HepG2 (cell line): Measurements from ENCODE around the gene NDEL1. TPM values are rescaled to one million over a fixed set of nuclear protein-coding genes. Genes with fewer than 3 reads are reported as not detected.

Experiments
- ATAC-seq: fragments of 200-7000 bp; cut with Tn5 transposase; 3 replicates; pipeline ENCODE4 v1.9.1; 2020; ENCODE audit warnings: mild to moderate bottlenecking, moderate library complexity
- BruUV-seq: library from RNA; stranded (reverse); fragments of 400-500 nt; replicated peaks from 2 replicates; lab custom pipeline; 2021; lab: Mats Ljungman, UMichigan
- CTCF ChIA-PET: fragments of 300-600 bp; formaldehyde crosslinking; extraction: SDS; loops from one replicate; lab custom pipeline; 2021; ENCODE audit warnings: low total read pairs, inconsistent platforms, low intra/inter-chr PET ratio; lab: Yijun Ruan, JAX
- POLR2A ChIA-PET: fragments of 350-600 bp; sonication (Branson Sonifier 250); formaldehyde crosslinking; loops from one replicate; lab custom pipeline; 2020; ENCODE audit warnings: antibody characterized with exemption, inconsistent platforms; lab: Yijun Ruan, JAX
- DNase-seq: peaks from one replicate; pipeline ENCODE4 v3.0.0-alpha.2; 2015; ENCODE audit warnings: low spot score
- FAIRE-seq: peaks from 3 replicates; lab custom pipeline; 2011; peaks lifted over from hg19 to GRCh38; lab: Jason Lieb, UNC
- H2AFZ ChIP-seq: one replicate; pipeline ENCODE4 v1.6.1; 2011; ENCODE audit warnings: low read length, inconsistent platforms
- H3K27ac ChIP-seq: fragments of 300-600 bp; 3 replicates; pipeline ENCODE4 v1.8.0; 2011; ENCODE audit warnings: mixed run types, mild to moderate bottlenecking, mixed read lengths, low read length, inconsistent platforms; ENCODE audit not compliant: insufficient read depth; ENCODE audit errors: extremely low read length
- H3K27me3 ChIP-seq, 2 experiments: fragments of 200-600 bp in 1 of 2; 2 replicates in 1 of 2; 3 replicates in 1 of 2; pipeline versions ENCODE4 v1.6.0 to v1.8.0; 2011; ENCODE audit warnings: low read length in 2 of 2, mild to moderate bottlenecking in 2 of 2, moderate library complexity in 2 of 2, inconsistent platforms in 1 of 2; ENCODE audit not compliant: insufficient read depth in 2 of 2, control insufficient read depth in 1 of 2
- H3K36me3 ChIP-seq, 2 experiments: fragments of 200-600 bp in 1 of 2; replicated peaks in 1 of 2; 2 replicates in 1 of 2; 3 replicates in 1 of 2; pipeline versions ENCODE4 v1.5.1 to v1.8.0; 2011; ENCODE audit warnings: low read length in 2 of 2, inconsistent platforms in 1 of 2; ENCODE audit not compliant: insufficient read depth in 2 of 2, control insufficient read depth in 1 of 2
- H3K4me1 ChIP-seq: 2 replicates; pipeline ENCODE4 v1.5.1; 2012; ENCODE audit warnings: low read length, inconsistent platforms; ENCODE audit not compliant: insufficient read depth
- H3K4me2 ChIP-seq: 2 replicates; pipeline ENCODE4 v1.6.0; 2011; ENCODE audit warnings: low read depth, low read length, inconsistent platforms
- H3K4me3 ChIP-seq, 3 experiments: fragments of 200-600 bp in 1 of 3; sonication (generic), shearing (Covaris generic) in 1 of 3; replicated peaks in 1 of 3; 2 replicates each; pipeline ENCODE4 v1.5.1; 2011 to 2016; ENCODE audit warnings: low read length in 3 of 3, inconsistent platforms in 2 of 3, low read depth in 2 of 3, mild to moderate bottlenecking in 2 of 3, control low read depth in 1 of 3, mixed read lengths in 1 of 3; ENCODE audit not compliant: insufficient read depth in 1 of 3
- H3K79me2 ChIP-seq: one replicate; pipeline ENCODE4 v1.6.1; 2011; ENCODE audit warnings: low read length, inconsistent platforms; ENCODE audit not compliant: insufficient read depth
- H3K9ac ChIP-seq: 2 replicates; pipeline ENCODE4 v1.6.0; 2011; ENCODE audit warnings: mild to moderate bottlenecking, low read depth, low read length, inconsistent platforms; ENCODE audit not compliant: insufficient read depth
- H3K9me3 ChIP-seq: 2 replicates; pipeline ENCODE4 v1.5.1; 2012; ENCODE audit warnings: mild to moderate bottlenecking, low read length
- H4K20me1 ChIP-seq: 2 replicates; pipeline ENCODE4 v1.6.0; 2011; ENCODE audit warnings: inconsistent platforms, mild to moderate bottlenecking, low read length, moderate library complexity; ENCODE audit not compliant: insufficient read depth
- BHLHE40 ChIP-seq: IDR thresholded peaks from 2 replicates; pipeline ENCODE4 v1.6.1; 2011; ENCODE audit warnings: low read length, improper control_type of control experiment
- CCDC6 ChIP-seq: sonication (generic); formaldehyde crosslinking; IDR thresholded peaks from 2 replicates; pipeline ENCODE4 v1.8.1; 2022; ENCODE audit warnings: mild to moderate bottlenecking, missing genetic modification reagents, moderate library complexity
- CHD4 ChIP-seq: fragments of 200-600 bp; sonication (generic); IDR thresholded peaks from 2 replicates; pipeline ENCODE4 v1.7.0; 2017; ENCODE audit warnings: mild to moderate bottlenecking, low read length, borderline replicate concordance
- FOSL2 ChIP-seq: sonication (generic); formaldehyde crosslinking; IDR thresholded peaks from 2 replicates; pipeline ENCODE4 v1.4.0; 2020; ENCODE audit warnings: missing genetic modification reagents
- KLF11 ChIP-seq: IDR thresholded peaks from 2 replicates; pipeline ENCODE4 v1.6.1; 2016; ENCODE audit warnings: missing compliant biosample characterization
- MIXL1 ChIP-seq: IDR thresholded peaks from 2 replicates; pipeline ENCODE4 v1.6.1; 2016
- ONECUT2 ChIP-seq: sonication (generic); formaldehyde crosslinking; IDR thresholded peaks from 2 replicates; pipeline ENCODE4 v1.4.0; 2020; ENCODE audit warnings: missing genetic modification reagents
- PAX8 ChIP-seq: sonication (generic); formaldehyde crosslinking; IDR thresholded peaks from 2 replicates; pipeline ENCODE4 v1.8.0; 2022; ENCODE audit warnings: mild to moderate bottlenecking, missing genetic modification reagents, borderline replicate concordance
- SP1 ChIP-seq, 2 experiments: fragments of 450-650 bp in 1 of 2; sonication (generic) in 1 of 2; formaldehyde crosslinking in 1 of 2; IDR thresholded peaks; 2 replicates each; pipeline versions ENCODE4 v1.4.0 to v1.6.1; 2016 to 2020; ENCODE audit warnings: missing genetic modification reagents in 1 of 2
- TSC22D2 ChIP-seq: sonication (generic); formaldehyde crosslinking; IDR thresholded peaks from 2 replicates; pipeline ENCODE4 v1.5.1; 2020; ENCODE audit warnings: missing genetic modification reagents, mild to moderate bottlenecking, borderline replicate concordance
- ZMAT3 ChIP-seq: sonication (generic); formaldehyde crosslinking; conservative IDR thresholded peaks from 2 replicates; pipeline ENCODE4 v1.7.0; 2021; ENCODE audit warnings: missing genetic modification reagents
- ZNF138 ChIP-seq: sonication (generic); formaldehyde crosslinking; IDR thresholded peaks from 2 replicates; pipeline ENCODE4 v1.5.0; 2020; ENCODE audit warnings: mild to moderate bottlenecking, low read depth, missing genetic modification reagents
- ZNF234 ChIP-seq: sonication (generic); formaldehyde crosslinking; conservative IDR thresholded peaks from 2 replicates; pipeline ENCODE4 v1.5.1; 2020; ENCODE audit warnings: mild to moderate bottlenecking, missing genetic modification reagents
- ZNF329 ChIP-seq: sonication (generic); formaldehyde crosslinking; IDR thresholded peaks from 2 replicates; pipeline ENCODE4 v1.9.0; 2021; ENCODE audit warnings: low read depth, mild to moderate bottlenecking, missing genetic modification reagents
- ZNF331 ChIP-seq: sonication (generic); formaldehyde crosslinking; IDR thresholded peaks from 2 replicates; pipeline ENCODE4 v1.4.0; 2020; ENCODE audit warnings: missing genetic modification reagents
- ZNF350 ChIP-seq: sonication (generic); formaldehyde crosslinking; IDR thresholded peaks from 2 replicates; pipeline ENCODE4 v1.4.0; 2020; ENCODE audit warnings: mild to moderate bottlenecking, low read depth, missing genetic modification reagents, borderline replicate concordance
- ZNF619 ChIP-seq: sonication (generic); formaldehyde crosslinking; IDR thresholded peaks from 2 replicates; pipeline ENCODE4 v1.4.0; 2020; ENCODE audit warnings: mild to moderate bottlenecking, missing genetic modification reagents
- in situ Hi-C: cut with HindIII; loops from 2 replicates; pipeline ENCODE4 v1.10.0; 2017; ENCODE audit warnings: low pct_unique_long_range_greater_than_20kb; ENCODE audit not compliant: extremely low pct_ligation_motif_present
- intact Hi-C: fragments of 100-400 bp; cut with micrococcal nuclease; formaldehyde crosslinking; loops from one replicate; pipeline ENCODE4 v1.10.0; 2022; ENCODE audit not compliant: unreplicated experiment
- polyA plus RNA-seq, 8 experiments: library from polyadenylated mRNA; depleted of rRNA in 3 of 8; stranded (reverse) in 7 of 8; unstranded in 1 of 8; fragments of >200 nt; fragmentation: Illumina TruSeq in 4 of 8; extraction: Trizol in 4 of 8; gene quantifications; 2 replicates each; pipeline versions ENCODE4 v1.2.1 to v1.2.3, GENCODE V29; 2011 to 2016; ENCODE audit warnings: low read depth in 4 of 8, missing spikeins in 1 of 8, mixed read lengths in 1 of 8; ENCODE audit not compliant: insufficient read depth in 1 of 8
- total RNA-seq, 5 experiments: library from RNA; depleted of rRNA; stranded (reverse); fragments of >200 nt; fragmentation: Illumina TruSeq; extraction: Trizol; gene quantifications; 2 replicates each; pipeline ENCODE4 v1.2.3, GENCODE V29; 2016; ENCODE audit warnings: low read depth in 1 of 5
- TF ChIP-seq, protein P1 (sequence below): sonication (generic); formaldehyde crosslinking; IDR thresholded peaks from 2 replicates; pipeline ENCODE4 v1.5.0; 2020; ENCODE audit warnings: mild to moderate bottlenecking, missing genetic modification reagents
- TF ChIP-seq, protein P2 (sequence below): IDR thresholded peaks from 2 replicates; pipeline ENCODE4 v1.6.1; 2016; ENCODE audit warnings: missing compliant biosample characterization, missing genetic modification reagents, borderline replicate concordance
- TF ChIP-seq, protein P3 (sequence below): sonication (generic); formaldehyde crosslinking; IDR thresholded peaks from 2 replicates; pipeline ENCODE4 v1.4.0; 2020; ENCODE audit warnings: missing genetic modification reagents

Gene NDEL1
- total and polyA plus RNA-seq, 2 of the 13 experiments (the other 11 are each of a cell fraction or from before 2014, with no cell fraction given) = 59.8 to 153 TPM

DNA sequence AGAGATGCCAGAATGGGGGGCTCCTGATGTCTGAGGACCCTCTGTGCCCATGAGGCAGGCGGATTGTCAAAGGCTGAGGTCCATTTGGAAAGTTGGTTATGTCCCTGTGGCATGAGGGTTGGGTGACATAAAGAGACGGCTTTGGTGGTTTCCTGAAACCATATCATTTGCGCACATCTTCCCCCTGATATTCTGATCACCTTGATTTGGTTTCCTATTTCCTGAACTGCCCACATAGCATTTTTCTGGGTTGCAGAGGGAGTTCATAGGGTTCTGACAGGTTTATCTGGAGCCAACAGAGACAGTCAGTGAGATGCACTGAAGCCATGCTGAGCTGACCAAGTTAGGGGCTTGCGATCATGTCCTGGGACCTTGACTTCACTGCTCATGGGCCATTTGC, 22.4 kb upstream of the NDEL1 start (continued):
- TF ChIP-seq, protein P1, sequence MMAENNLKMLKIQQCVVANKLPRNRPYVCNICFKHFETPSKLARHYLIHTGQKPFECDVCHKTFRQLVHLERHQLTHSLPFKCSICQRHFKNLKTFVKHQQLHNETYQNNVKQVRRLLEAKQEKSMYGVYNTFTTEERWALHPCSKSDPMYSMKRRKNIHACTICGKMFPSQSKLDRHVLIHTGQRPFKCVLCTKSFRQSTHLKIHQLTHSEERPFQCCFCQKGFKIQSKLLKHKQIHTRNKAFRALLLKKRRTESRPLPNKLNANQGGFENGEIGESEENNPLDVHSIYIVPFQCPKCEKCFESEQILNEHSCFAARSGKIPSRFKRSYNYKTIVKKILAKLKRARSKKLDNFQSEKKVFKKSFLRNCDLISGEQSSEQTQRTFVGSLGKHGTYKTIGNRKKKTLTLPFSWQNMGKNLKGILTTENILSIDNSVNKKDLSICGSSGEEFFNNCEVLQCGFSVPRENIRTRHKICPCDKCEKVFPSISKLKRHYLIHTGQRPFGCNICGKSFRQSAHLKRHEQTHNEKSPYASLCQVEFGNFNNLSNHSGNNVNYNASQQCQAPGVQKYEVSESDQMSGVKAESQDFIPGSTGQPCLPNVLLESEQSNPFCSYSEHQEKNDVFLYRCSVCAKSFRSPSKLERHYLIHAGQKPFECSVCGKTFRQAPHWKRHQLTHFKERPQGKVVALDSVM (CRISPR knock-in tag) = no peak
- TF ChIP-seq, protein P2, sequence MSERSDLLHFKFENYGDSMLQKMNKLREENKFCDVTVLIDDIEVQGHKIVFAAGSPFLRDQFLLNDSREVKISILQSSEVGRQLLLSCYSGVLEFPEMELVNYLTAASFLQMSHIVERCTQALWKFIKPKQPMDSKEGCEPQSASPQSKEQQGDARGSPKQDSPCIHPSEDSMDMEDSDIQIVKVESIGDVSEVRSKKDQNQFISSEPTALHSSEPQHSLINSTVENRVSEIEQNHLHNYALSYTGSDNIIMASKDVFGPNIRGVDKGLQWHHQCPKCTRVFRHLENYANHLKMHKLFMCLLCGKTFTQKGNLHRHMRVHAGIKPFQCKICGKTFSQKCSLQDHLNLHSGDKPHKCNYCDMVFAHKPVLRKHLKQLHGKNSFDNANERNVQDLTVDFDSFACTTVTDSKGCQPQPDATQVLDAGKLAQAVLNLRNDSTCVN = no peak
- TF ChIP-seq CHD4 (no peak), MIXL1 (no peak), SP1 (IDR thresholded peaks at IDR 0.05) (no peak), SP1 (CRISPR knock-in tag; IDR thresholded peaks at IDR 0.05) (no peak), ZNF234 (no peak)
- TF ChIP-seq, protein P3, sequence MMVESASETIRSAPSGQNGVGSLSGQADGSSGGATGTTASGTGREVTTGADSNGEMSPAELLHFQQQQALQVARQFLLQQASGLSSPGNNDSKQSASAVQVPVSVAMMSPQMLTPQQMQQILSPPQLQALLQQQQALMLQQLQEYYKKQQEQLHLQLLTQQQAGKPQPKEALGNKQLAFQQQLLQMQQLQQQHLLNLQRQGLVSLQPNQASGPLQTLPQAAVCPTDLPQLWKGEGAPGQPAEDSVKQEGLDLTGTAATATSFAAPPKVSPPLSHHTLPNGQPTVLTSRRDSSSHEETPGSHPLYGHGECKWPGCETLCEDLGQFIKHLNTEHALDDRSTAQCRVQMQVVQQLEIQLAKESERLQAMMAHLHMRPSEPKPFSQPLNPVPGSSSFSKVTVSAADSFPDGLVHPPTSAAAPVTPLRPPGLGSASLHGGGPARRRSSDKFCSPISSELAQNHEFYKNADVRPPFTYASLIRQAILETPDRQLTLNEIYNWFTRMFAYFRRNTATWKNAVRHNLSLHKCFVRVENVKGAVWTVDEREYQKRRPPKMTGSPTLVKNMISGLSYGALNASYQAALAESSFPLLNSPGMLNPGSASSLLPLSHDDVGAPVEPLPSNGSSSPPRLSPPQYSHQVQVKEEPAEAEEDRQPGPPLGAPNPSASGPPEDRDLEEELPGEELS = no peak

DNA sequence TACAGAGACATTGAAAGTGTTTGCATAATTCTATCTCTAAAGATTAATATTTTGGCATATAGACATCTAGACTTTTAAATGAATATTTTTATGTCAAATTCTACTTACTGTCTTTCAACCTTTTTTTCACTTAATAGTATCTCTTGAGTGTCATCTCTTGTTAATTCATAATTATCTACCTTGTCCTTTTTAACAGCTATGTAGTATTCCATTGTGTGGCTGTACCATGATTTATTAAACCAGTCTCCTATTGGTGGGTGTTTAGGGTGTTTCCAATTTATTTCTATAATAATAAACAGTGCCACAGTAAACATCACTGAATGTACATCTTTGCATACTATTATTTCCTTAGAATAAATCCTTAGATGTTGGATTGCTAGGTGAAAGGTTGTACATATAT, 21.7 kb upstream of the NDEL1 start:
- no peak for DNase-seq
- Histone ChIP-seq H3K4me3 (no peak overlapping the region), H3K9me3 (no peaks in the 10 kb centered on the region), H3K79me2 (no peaks in the 10 kb centered on the region), H3K36me3 (no peaks in the 10 kb centered on the region), H3K4me2 (no peak overlapping the region)
- FAIRE-seq = no peak
- POLR2A ChIA-PET = no interaction called here
- TF ChIP-seq ZNF331 (CRISPR knock-in tag) (no peak), ONECUT2 (no peak), KLF11 (CRISPR knock-in tag) (no peak), CCDC6 (CRISPR knock-in tag) (no peak), ZNF138 (CRISPR knock-in tag) (no peak), BHLHE40 (no peak), FOSL2 (CRISPR knock-in tag) (no peak), ZNF329 (CRISPR knock-in tag) (no peak), ZMAT3 (no peak), TSC22D2 (CRISPR knock-in tag) (no peak), ZNF350 (CRISPR knock-in tag) (no peak), ZNF619 (CRISPR knock-in tag) (no peak), PAX8 (CRISPR knock-in tag) (no peak)
- TF ChIP-seq, all 625 proteins: peak for 0
- no peak overlapping the region for H2AFZ ChIP-seq
- CTCF ChIA-PET = no interaction called here
- no peaks in the 10 kb centered on the region for H3K27me3 ChIP-seq
- intact Hi-C loops (loop anchor here (5.0 kb wide), 1 partner anchor 33 kb away; no protein-coding TSS in a partner anchor), in situ Hi-C loops (loop anchor here (5.0 kb wide), 1 partner anchor 33 kb away; no protein-coding TSS in a partner anchor)
- BruUV-seq = no TSS peak
- H3K9ac ChIP-seq = no peak overlapping the region
- no peaks in the 10 kb centered on the region for H4K20me1 ChIP-seq
- no peak for ATAC-seq
- H3K4me1 ChIP-seq = peaks cover 60% of the 10 kb centered on the region
- no peak overlapping the region for H3K27ac ChIP-seq
